ENCODE measurements around the gene PCDH19. TPM values are rescaled to one million over a fixed set of nuclear protein-coding genes. Genes with fewer than 3 reads are reported as not detected.

PCDH19 gene
- total RNA-seq, 1 experiment from 2014 or later = 0.04 TPM

GRCh38 chrX:100440006-100440405 lies 29.9 kb upstream of the PCDH19 start:
- no peaks in the 10 kb centered on the region for H4K20me1 ChIP-seq (ENCODE audit: insufficient read depth)
- no peaks in the 10 kb centered on the region for H3K36me3 ChIP-seq (ENCODE audit: low read depth)
- intact Hi-C loops (cut with micrococcal nuclease; ENCODE audit: unreplicated experiment) = no loop called here
- H3K79me2 ChIP-seq (ENCODE audit: low read depth) = no peaks in the 10 kb centered on the region
- no peaks in the 10 kb centered on the region for H3K27me3 ChIP-seq (ENCODE audit: insufficient read depth, low read depth)
- H3K4me2 ChIP-seq = no peak overlapping the region
- H2AFZ ChIP-seq = no peak overlapping the region
- ChIA-PET POLR2A (ENCODE audit: unreplicated experiment) (interaction anchor here (0.6 kb wide), 1 partner anchor 966 kb away, joined by 3 read pairs; no protein-coding TSS in a partner anchor), CTCF (no interaction called here)
- H3K4me3 ChIP-seq = no peak overlapping the region
- TF ChIP-seq CTCF (conservative IDR thresholded peaks at IDR 0.05) (no peak), EZH2 (IDR thresholded peaks at IDR 0.05; ENCODE audit: low read depth) (no peak)
- H3K4me1 ChIP-seq (replicated peaks; ENCODE audit: insufficient read depth) = peaks cover 31% of the 10 kb centered on the region
- peaks cover 9% of the 10 kb centered on the region; the same call in 1 of the 2 replicates for H3F3A ChIP-seq (ENCODE audit: insufficient read depth, low read depth)
- BruUV-seq (replicated peaks) = no TSS peak
- no peaks in the 10 kb centered on the region for H3K9me2 ChIP-seq (ENCODE audit: insufficient read depth)
- H3K9me3 ChIP-seq (ENCODE audit: insufficient read depth, low read depth) = no peaks in the 10 kb centered on the region
- H3K27ac ChIP-seq = no peak overlapping the region
- DNase-seq = no peak

GRCh38 chrX:100435726-100436125 lies 25.7 kb upstream of the PCDH19 start:
- no peaks in the 10 kb centered on the region for H3K27me3 ChIP-seq (ENCODE audit: insufficient read depth, low read depth)
- ChIA-PET POLR2A (ENCODE audit: unreplicated experiment) (no interaction called here), CTCF (no interaction called here)
- no TSS peak for BruUV-seq (replicated peaks)
- no peaks in the 10 kb centered on the region for H4K20me1 ChIP-seq (ENCODE audit: insufficient read depth)
- TF ChIP-seq EZH2 (IDR thresholded peaks at IDR 0.05; ENCODE audit: low read depth) = no peak
- TF ChIP-seq CTCF (conservative IDR thresholded peaks at IDR 0.05) = no peak
- peak overlapping the region; percentile 75 for H3K27ac ChIP-seq
- intact Hi-C loops (cut with micrococcal nuclease; ENCODE audit: unreplicated experiment) = no loop called here
- H3K79me2 ChIP-seq (ENCODE audit: low read depth) = no peaks in the 10 kb centered on the region
- no peaks in the 10 kb centered on the region for H3K9me3 ChIP-seq (ENCODE audit: insufficient read depth, low read depth)
- peak in 1 of 2 experiments; percentile 95 for DNase-seq
- H3K9me2 ChIP-seq (ENCODE audit: insufficient read depth) = no peaks in the 10 kb centered on the region
- H3K4me1 ChIP-seq (replicated peaks; ENCODE audit: insufficient read depth) = peaks cover 45% of the 10 kb centered on the region
- peaks cover 13% of the 10 kb centered on the region; the same call in 1 of the 2 replicates for H3F3A ChIP-seq (ENCODE audit: insufficient read depth, low read depth)
- H3K36me3 ChIP-seq (ENCODE audit: low read depth) = no peaks in the 10 kb centered on the region
- H2AFZ ChIP-seq = no peak overlapping the region
- H3K4me2 ChIP-seq = peak overlapping the region; percentile 44; the same call in 1 of the 2 replicates
- H3K4me3 ChIP-seq = no peak overlapping the region

GRCh38 chrX:100424012-100424411 lies 13.9 kb upstream of the PCDH19 start:
- DNase-seq = no peak
- BruUV-seq (replicated peaks) = no TSS peak

More at GRCh38 chrX:100424012-100424411, 13.9 kb upstream of the PCDH19 start:
- no peak for TF ChIP-seq EZH2 (IDR thresholded peaks at IDR 0.05; ENCODE audit: low read depth)
- TF ChIP-seq CTCF (conservative IDR thresholded peaks at IDR 0.05) = peak; percentile 56
- no peaks in the 10 kb centered on the region for H3K79me2 ChIP-seq (ENCODE audit: low read depth)
- no peak overlapping the region for H3K27ac ChIP-seq
- no peaks in the 10 kb centered on the region for H3K27me3 ChIP-seq (ENCODE audit: insufficient read depth, low read depth)
- no peaks in the 10 kb centered on the region for H3K36me3 ChIP-seq (ENCODE audit: low read depth)
- ChIA-PET POLR2A (ENCODE audit: unreplicated experiment) (no interaction called here), CTCF (no interaction called here)
- H3K9me3 ChIP-seq (ENCODE audit: insufficient read depth, low read depth) = no peaks in the 10 kb centered on the region
- H3K4me3 ChIP-seq = no peak overlapping the region
- H3K4me2 ChIP-seq = no peak overlapping the region
- no peaks in the 10 kb centered on the region for H4K20me1 ChIP-seq (ENCODE audit: insufficient read depth)
- no peak overlapping the region for H2AFZ ChIP-seq
- H3K4me1 ChIP-seq (replicated peaks; ENCODE audit: insufficient read depth) = no peaks in the 10 kb centered on the region
- no peaks in the 10 kb centered on the region for H3K9me2 ChIP-seq (ENCODE audit: insufficient read depth)
- H3F3A ChIP-seq (ENCODE audit: insufficient read depth, low read depth) = no peaks in the 10 kb centered on the region
- intact Hi-C loops (cut with micrococcal nuclease; ENCODE audit: unreplicated experiment) = no loop called here
